ENCODE data around the gene RGPD6. TPM values are rescaled to one million over a fixed set of nuclear protein-coding genes. Genes with fewer than 3 reads are reported as not detected.
"Not testable (repeated sequence)": the region's sequence is repeated elsewhere in the genome, so short reads cannot be mapped to it uniquely, and the experiment has no call there.

RGPD6 gene
- total and polyA plus RNA-seq, 2 of the 4 experiments (the other 2 are of a cell fraction), result 6.7 to 10.6 TPM

DNA sequence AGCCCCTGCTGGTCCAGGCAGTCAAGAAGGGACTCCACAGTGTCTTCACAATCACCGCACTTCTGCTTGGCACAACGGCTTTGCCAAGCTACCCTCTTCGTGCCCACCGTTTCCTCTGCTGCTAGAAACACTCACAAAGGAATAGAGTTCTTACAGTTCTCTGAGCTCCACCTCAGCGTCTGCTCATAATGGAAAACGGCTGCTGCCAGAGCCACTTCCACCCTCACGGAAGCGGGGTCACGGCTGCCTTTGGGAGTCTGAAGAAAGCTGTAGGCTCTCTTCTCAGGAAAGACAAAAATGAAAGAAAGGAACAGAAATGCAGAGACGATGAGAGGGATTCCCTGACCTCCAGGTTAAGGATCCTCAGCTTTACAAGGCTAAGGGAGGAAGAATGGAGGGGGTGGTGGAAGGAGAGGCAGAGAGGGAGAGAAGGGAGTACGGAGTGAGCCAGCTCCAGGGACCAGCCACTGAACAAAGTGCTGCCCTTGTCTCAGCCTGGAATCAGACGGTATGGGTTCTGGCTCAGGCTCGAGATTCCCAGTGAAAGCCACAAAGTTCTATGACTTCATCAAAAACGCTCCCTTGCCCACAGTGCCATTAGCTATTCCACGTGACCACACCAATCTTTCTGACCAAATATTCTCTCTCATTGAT, 12.8 kb upstream of the RGPD6 start:
- H2BK5ac ChIP-seq (ENCODE audit: low read depth, low read length, poor library complexity, severe bottlenecking); H3K27ac ChIP-seq (ENCODE audit: insufficient read depth, low read length); H3K4me1 ChIP-seq (ENCODE audit: control insufficient read depth, insufficient read depth, low read length); POLR2A ChIA-PET (ENCODE audit: unreplicated experiment); H3K79me1 ChIP-seq (ENCODE audit: low read depth in 1 of 2, low read length in 2 of 2); H2BK120ac ChIP-seq (ENCODE audit: low read depth, low read length); DNase-seq; H2AFZ ChIP-seq (replicated peaks; ENCODE audit: low read length, poor library complexity); H3K27me3 ChIP-seq (ENCODE audit: control insufficient read depth, insufficient read depth, low read length); H3K23ac ChIP-seq (ENCODE audit: low read depth, low read length); dilution Hi-C loops (cut with HindIII; ENCODE audit: low sequenced_read_pairs, unreplicated experiment); H4K91ac ChIP-seq (ENCODE audit: insufficient read depth, low read depth, low read length); CTCF ChIA-PET; H2AK5ac ChIP-seq (ENCODE audit: low read depth, low read length); H3K4ac ChIP-seq (ENCODE audit: low read depth, low read length); H2BK15ac ChIP-seq (ENCODE audit: low read depth, low read length); H3K18ac ChIP-seq (ENCODE audit: low read depth, low read length); H2BK20ac ChIP-seq (ENCODE audit: low read depth, low read length); H3K9me3 ChIP-seq (ENCODE audit: control insufficient read depth, insufficient read depth, low read length); in situ Hi-C loops (cut with MboI; ENCODE audit: low sequenced_read_pairs); H3K9ac ChIP-seq (ENCODE audit: low read depth, low read length); H3K9me1 ChIP-seq (ENCODE audit: insufficient read depth, low read length); H3K4me2 ChIP-seq (ENCODE audit: low read depth, low read length); ATAC-seq (ENCODE audit: low read depth); H4K8ac ChIP-seq (ENCODE audit: low read depth in 2 of 2, low read length in 2 of 2); H4K5ac ChIP-seq (ENCODE audit: low read depth, low read length); H3K4me3 ChIP-seq (ENCODE audit: insufficient read depth, low read depth, low read length); BruUV-seq (replicated peaks); H3K36me3 ChIP-seq (ENCODE audit: control insufficient read depth, insufficient read depth, low read length); H2AK9ac ChIP-seq (replicated peaks; ENCODE audit: low read depth, low read length, poor library complexity); H3K14ac ChIP-seq (replicated peaks; ENCODE audit: low read depth, low read length); H3K56ac ChIP-seq (ENCODE audit: extremely low read depth, insufficient read depth, low read length); intact Hi-C loops (cut with micrococcal nuclease); H4K20me1 ChIP-seq (ENCODE audit: insufficient read depth, low read length): not testable (repeated sequence)
- no CpG with 5 or more reads among the region's 15 CpGs for WGBS, 2 experiments (ENCODE audit: extremely low coverage in 2 of 2, insufficient read length in 1 of 2)

DNA sequence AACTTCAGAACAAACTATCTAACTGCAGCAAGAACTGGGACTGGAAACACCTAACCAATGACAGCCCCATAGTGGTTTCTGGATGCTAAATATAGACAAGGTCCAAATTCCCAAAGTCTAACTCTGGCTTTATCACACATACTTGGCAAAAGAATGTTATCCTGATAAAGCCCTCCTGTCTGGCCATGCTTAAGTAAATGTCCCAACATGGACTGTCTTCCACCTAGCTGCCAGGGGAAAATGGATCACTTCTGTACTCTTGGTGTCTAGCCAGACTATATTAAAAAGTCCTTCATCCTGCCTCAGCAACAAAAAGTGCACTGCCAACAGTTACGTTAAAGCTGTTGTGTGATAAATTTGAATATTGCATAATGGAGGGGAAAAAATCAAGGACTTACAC, 11.5 kb upstream of the RGPD6 start:
- DNase-seq; H3K18ac ChIP-seq (ENCODE audit: low read depth, low read length); H4K8ac ChIP-seq (ENCODE audit: low read depth in 2 of 2, low read length in 2 of 2); H3K14ac ChIP-seq (replicated peaks; ENCODE audit: low read depth, low read length); H4K91ac ChIP-seq (ENCODE audit: insufficient read depth, low read depth, low read length); intact Hi-C loops (cut with micrococcal nuclease); H3K9me3 ChIP-seq (ENCODE audit: control insufficient read depth, insufficient read depth, low read length); H2BK120ac ChIP-seq (ENCODE audit: low read depth, low read length); H4K20me1 ChIP-seq (ENCODE audit: insufficient read depth, low read length); POLR2A ChIA-PET (ENCODE audit: unreplicated experiment); H3K4me1 ChIP-seq (ENCODE audit: control insufficient read depth, insufficient read depth, low read length); H3K23ac ChIP-seq (ENCODE audit: low read depth, low read length); CTCF ChIA-PET; H3K27me3 ChIP-seq (ENCODE audit: control insufficient read depth, insufficient read depth, low read length); H2AK9ac ChIP-seq (replicated peaks; ENCODE audit: low read depth, low read length, poor library complexity); H3K9me1 ChIP-seq (ENCODE audit: insufficient read depth, low read length); H3K4me3 ChIP-seq (ENCODE audit: insufficient read depth, low read depth, low read length); H2BK5ac ChIP-seq (ENCODE audit: low read depth, low read length, poor library complexity, severe bottlenecking); in situ Hi-C loops (cut with MboI; ENCODE audit: low sequenced_read_pairs); H2AK5ac ChIP-seq (ENCODE audit: low read depth, low read length); H3K27ac ChIP-seq (ENCODE audit: insufficient read depth, low read length); H3K9ac ChIP-seq (ENCODE audit: low read depth, low read length); H3K4me2 ChIP-seq (ENCODE audit: low read depth, low read length); H3K79me1 ChIP-seq (ENCODE audit: low read depth in 1 of 2, low read length in 2 of 2); H3K36me3 ChIP-seq (ENCODE audit: control insufficient read depth, insufficient read depth, low read length); H3K4ac ChIP-seq (ENCODE audit: low read depth, low read length); ATAC-seq (ENCODE audit: low read depth); H2BK20ac ChIP-seq (ENCODE audit: low read depth, low read length); H4K5ac ChIP-seq (ENCODE audit: low read depth, low read length); H2BK15ac ChIP-seq (ENCODE audit: low read depth, low read length); dilution Hi-C loops (cut with HindIII; ENCODE audit: low sequenced_read_pairs, unreplicated experiment); BruUV-seq (replicated peaks); H2AFZ ChIP-seq (replicated peaks; ENCODE audit: low read length, poor library complexity); H3K56ac ChIP-seq (ENCODE audit: extremely low read depth, insufficient read depth, low read length): not testable (repeated sequence)
- no CpG with 5 or more reads among the region's 1 CpG for WGBS, 2 experiments (ENCODE audit: extremely low coverage in 2 of 2, insufficient read length in 1 of 2)

Measured in IMR-90 (cell line).